Pulmonary artery endothelial cell (primary cell): ENCODE results near the gene R3HDM2. TPM values are rescaled to one million over a fixed set of nuclear protein-coding genes. Genes with fewer than 3 reads are reported as not detected.
"Not testable (repeated sequence)": the region's sequence is repeated elsewhere in the genome, so short reads cannot be mapped to it uniquely, and the experiment has no call there.

Experiments
- DNase-seq: peaks from one replicate; pipeline ENCODE4 v3.0.0-alpha.2; 2011; ENCODE audit warnings: low read depth, low spot score
- total RNA-seq: library from RNA; depleted of rRNA; stranded (reverse); fragments of >200 nt; gene quantifications from 2 replicates; pipeline ENCODE4 v1.2.3, GENCODE V29; 2014

R3HDM2 gene
- total RNA-seq, 1 donor from 2014 or later: 5.5 TPM

GRCh38 chr12:57428965-57429364 lies 1.9 kb downstream of the R3HDM2 start:
- no peak for DNase-seq

- not testable (repeated sequence) for DNase-seq
Measured at GRCh38 chr12:57426948-57427347, 3.9 kb downstream of the R3HDM2 start.

GRCh38 chr12:57420482-57420881 lies 10.4 kb downstream of the R3HDM2 start:
- DNase-seq: no peak

- DNase-seq: no peak
Measured at GRCh38 chr12:57419495-57419894, 11.3 kb downstream of the R3HDM2 start.

- no peak for DNase-seq
Measured at GRCh38 chr12:57418255-57418654, 12.6 kb downstream of the R3HDM2 start.

GRCh38 chr12:57416039-57416996 lies 14.5 kb downstream of the R3HDM2 start:
- DNase-seq: no peak

- no peak for DNase-seq
Measured at GRCh38 chr12:57415088-57415487, 15.8 kb downstream of the R3HDM2 start.

GRCh38 chr12:57414160-57414559 lies 16.7 kb downstream of the R3HDM2 start:
- DNase-seq: not testable (repeated sequence)

- no peak for DNase-seq
Measured at GRCh38 chr12:57410534-57410933, 20.3 kb downstream of the R3HDM2 start.

- DNase-seq: no peak
Measured at GRCh38 chr12:57404966-57405640, 25.7 kb downstream of the R3HDM2 start.

- not testable (repeated sequence) for DNase-seq
Measured at GRCh38 chr12:57402156-57402555, 28.7 kb downstream of the R3HDM2 start.

GRCh38 chr12:57401165-57401564 lies 29.7 kb downstream of the R3HDM2 start:
- DNase-seq: no peak

GRCh38 chr12:57399718-57400463 lies 31.0 kb downstream of the R3HDM2 start:
- DNase-seq: not testable (repeated sequence)

GRCh38 chr12:57397441-57397840 lies 33.4 kb downstream of the R3HDM2 start:
- DNase-seq: no peak

- DNase-seq: no peak
Measured at GRCh38 chr12:57395121-57395520, 35.7 kb downstream of the R3HDM2 start.

GRCh38 chr12:57390174-57390573 lies 40.7 kb downstream of the R3HDM2 start:
- no peak for DNase-seq

GRCh38 chr12:57389033-57389432 lies 41.8 kb downstream of the R3HDM2 start:
- peak; percentile 47 for DNase-seq

- DNase-seq: no peak
Measured at GRCh38 chr12:57388425-57388824, 42.4 kb downstream of the R3HDM2 start.

GRCh38 chr12:57386187-57386720 lies 44.6 kb downstream of the R3HDM2 start:
- DNase-seq: no peak

GRCh38 chr12:57385586-57385985 lies 45.3 kb downstream of the R3HDM2 start:
- no peak for DNase-seq

- no peak for DNase-seq
Measured at GRCh38 chr12:57384478-57384877, 46.4 kb downstream of the R3HDM2 start.
